ENCODE data around the gene PRKACB.
"Not testable (repeated sequence)": the region's sequence is repeated elsewhere in the genome, so short reads cannot be mapped to it uniquely, and the experiment has no call there.

The PRKACB gene

DNA sequence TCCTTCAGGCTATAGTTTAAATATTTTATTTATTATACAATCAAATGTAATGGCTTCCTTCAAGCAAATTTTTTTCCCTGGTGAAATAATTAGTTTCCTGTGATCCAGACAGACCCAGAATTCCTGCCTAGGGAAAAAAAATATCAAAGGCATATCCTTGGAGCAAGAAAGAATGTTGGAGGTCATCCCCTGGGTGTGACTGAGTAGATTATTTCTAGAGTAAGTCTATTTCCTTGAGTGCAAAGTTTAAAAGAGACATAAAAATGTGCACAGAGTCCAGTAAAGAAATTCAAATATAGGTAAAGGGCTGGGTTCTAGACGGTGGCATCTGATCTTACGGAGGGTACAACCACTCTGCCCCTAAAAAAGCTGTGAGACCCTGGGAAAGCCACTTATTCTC, 125.2 kb downstream of the PRKACB start:
- DNase-seq (ENCODE audit: low read depth) = no peak

DNA sequence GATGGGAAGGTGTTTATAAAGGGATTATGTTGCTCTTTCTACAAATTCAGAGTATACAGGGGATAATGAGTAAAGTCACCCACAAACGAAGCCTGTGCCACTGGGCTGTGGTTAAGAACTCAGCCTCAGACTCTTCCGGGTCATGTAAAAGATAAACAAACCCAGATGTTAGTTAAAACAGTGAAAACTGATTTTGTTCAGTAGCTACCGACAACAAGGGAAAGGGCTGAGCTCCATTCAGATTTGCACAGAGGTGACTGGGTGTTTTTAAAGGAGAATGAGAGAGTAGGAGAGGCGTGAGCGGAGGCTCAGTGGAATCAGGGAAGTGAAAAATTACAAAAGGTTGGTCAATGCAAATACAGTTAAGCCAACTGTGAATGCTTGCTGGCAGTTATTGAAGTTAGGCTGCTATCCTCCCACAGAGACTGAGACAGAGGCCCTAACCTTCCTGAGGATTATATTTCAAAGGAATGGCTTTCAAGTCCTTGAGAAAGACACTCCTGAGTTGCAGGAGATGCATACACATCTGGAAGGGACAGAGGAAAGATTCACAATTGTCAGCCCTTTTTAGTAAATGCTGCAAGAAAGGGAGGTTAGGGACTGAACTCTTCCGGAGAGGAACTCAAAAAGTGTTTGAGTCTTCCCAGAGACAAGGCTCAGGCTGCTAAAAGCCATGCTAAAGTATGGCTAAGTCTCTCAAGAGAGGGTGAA, 127.5 kb downstream of the PRKACB start:
- DNase-seq (ENCODE audit: low read depth) = no peak

DNA sequence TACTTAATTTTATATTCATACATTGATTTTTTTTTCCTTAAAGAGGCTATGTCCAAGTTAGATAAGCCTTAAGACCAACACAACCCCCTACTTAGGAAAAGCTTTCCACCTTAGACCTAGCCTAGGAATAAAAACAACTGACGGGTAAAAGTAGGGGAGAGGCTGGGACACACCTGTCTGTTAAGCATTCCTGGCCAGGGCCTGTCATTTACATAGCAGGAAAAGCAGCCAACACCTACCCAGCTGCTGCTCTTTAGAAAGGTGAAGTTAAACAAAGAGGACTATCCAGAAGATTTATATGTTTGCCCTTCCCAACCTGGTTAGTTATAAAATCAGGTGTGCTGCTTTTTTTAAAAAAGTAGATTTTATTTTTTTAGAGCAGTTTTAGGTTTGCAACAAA, 128.3 kb downstream of the PRKACB start:
- no peak for DNase-seq (ENCODE audit: low read depth)

DNA sequence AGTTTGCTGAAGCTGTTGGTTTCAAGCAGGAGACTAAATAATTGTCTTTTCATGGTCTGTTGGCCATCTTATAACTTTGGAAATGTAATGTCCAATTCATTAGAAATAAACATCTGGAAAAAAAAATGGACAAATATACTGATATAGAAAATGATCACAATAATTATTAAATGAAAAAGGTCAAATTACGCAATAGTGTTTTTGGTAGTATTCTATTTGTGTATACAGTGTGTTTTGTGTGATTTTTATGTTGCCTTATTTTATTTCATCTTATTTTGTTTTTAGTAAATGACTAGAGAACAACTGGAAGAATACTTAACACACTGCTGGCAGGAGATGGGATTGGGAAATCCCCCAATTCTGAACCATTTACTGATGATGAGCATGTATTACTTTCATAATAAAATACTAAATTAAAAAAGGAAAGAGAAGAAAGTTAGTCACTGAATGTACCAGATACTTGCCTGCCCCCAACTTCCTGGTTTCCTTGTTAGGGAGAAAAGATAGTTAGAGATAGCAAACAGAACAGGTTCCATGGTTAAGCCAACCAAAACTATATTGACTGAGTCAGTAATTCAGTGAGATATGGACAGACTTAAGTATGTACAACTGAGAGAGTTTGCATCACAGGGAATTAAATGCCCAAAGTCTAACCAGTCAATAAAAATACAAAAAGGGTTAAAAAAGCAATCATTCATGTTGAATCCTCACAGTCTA, 133.4 kb downstream of the PRKACB start:
- no peak for DNase-seq (ENCODE audit: low read depth)

DNA sequence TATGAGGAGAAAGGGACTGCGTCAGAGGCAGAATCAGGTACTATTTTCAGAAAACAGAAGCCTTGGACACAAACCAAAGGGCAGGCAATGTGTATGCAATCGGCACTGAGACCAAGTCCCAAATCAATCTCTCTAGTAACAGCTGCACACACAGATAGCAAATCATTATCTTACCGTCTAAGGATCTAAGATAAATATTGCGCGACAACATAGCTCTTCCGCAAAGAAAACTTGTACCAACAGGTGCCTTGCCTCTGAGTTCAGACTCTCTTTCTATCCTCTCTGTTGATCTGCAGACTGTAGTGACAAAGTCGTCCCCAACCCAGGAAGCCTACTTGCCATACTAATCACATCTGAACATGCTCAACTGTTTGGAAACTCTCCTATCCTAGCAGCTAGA, 134.8 kb downstream of the PRKACB start:
- no peak for DNase-seq (ENCODE audit: low read depth)

DNA sequence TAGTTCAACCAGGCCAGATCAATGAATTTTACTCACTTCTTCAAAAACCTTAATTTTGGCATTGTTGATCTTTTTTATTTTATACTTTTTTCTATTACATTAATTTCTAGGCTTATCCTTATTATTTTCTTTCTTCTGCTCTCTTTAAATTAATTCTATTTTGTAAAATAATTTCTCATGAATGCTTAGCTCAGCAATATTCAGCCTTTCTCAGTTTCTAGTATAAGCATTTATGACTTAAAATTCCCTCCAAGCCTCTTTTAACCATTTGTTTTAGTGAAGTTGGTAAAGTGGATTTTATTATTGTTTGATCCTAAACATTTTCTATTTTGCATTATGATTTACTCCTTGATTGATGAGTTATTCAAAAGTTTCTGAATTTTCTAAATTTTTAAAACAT, 136.8 kb downstream of the PRKACB start:
- no peak for DNase-seq (ENCODE audit: low read depth)

DNA sequence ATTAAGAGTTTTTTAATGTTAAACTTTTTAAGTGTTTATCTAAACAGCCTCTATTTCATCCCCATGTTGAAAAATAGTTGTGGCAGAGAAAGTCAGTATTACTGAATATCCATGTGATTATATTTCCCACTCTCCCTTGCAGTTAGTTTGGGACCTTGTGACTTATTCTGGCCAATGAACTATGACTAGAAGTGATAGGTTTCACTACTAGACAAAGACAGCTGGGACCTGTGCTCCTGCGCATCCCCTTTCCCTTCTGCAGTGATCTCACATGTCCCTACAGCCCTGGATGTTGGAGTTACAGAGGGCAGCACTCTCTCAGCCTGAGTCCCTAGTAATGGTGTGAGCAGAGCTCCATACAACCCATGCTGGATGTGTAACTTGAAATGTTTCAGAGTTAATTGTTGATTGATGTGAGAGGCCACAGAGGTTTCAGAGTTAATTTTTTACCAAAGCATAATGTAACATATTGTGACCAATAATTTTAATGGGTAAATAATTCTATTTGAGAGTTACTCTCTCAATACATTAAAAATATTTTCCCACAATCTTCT, 138.8 kb downstream of the PRKACB start:
- DNase-seq (ENCODE audit: low read depth) = no peak

DNA sequence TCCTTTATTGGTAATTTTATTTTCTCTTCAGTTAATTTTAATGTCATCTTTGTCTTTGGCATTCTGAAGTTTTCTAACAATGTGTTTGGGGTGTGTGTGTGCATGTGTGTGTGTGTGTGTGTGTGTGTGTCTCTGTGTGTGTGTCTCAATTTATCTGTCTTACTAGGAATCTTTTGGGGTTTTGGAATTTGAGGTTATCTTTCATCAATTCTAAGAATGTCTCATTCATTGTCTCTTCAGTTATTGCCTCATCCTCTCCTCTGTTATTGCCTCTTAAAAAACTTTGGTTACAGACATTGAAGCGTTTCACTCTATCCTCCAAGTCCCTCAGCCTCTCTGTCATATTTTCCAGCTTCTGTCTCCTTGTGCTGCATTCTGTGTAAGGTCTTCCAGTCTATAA, 139.3 kb downstream of the PRKACB start:
- no peak for DNase-seq (ENCODE audit: low read depth)

DNA sequence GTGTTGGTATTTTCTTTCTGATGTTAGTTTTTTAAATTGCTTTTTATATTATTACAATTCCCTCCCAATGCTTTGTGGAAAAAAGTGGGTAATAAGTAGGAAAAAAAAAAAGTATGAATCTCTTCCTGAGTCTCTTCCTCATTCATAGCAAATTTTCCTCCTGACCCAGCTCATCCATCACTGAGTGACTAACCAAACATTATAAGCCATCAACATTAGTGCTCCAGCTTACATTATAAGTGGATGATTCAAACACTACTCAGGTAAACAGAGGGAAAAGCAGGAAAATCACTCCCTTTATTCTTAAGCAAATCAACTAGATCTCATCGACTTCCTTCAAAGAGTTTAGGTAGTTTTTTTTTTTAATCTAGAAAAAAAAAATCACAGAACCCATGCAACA, 142.0 kb downstream of the PRKACB start:
- no peak for DNase-seq (ENCODE audit: low read depth)

DNA sequence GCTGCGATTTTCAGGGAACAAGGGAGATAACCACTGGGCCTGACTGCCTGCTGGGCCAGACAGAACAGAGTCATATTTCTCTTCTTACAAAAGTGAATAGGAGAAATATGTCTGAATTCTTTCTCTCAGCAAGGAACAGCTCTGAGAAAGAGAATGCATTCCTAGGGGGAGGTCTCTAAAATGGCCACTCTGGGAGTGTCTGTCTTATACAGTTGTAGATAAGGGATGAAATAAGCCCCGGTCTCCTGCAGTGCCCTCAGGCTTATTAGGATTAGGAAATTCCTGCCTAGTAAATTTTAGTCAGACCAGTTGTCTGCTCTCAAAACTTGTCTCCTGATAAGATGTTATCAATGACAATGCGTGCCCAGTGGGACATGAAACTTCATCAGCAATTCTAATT, 143.3 kb downstream of the PRKACB start:
- DNase-seq (ENCODE audit: low read depth) = not testable (repeated sequence)

All from stimulated activated CD8-positive, alpha-beta memory T cell treated with anti-CD3 and anti-CD28 coated beads, Interleukin-4, amount 100 ng/mL, for 24 hours (primary cell).